ENCODE measurements around the gene LGR6. TPM values are rescaled to one million over a fixed set of nuclear protein-coding genes. Genes with fewer than 3 reads are reported as not detected.

Gene LGR6
- total and polyA plus RNA-seq, 10 of the 15 experiments (the other 5 are each of a cell fraction or from before 2014, with no cell fraction given): not detected

GRCh38 chr1:202200112-202200548, 6.5 kb downstream of the LGR6 start:
- in situ Hi-C loops (cut with MboI): no loop called here
- no TSS peak for BruUV-seq (replicated peaks)

More at GRCh38 chr1:202200112-202200548, 6.5 kb downstream of the LGR6 start:
- DNase-seq (ENCODE audit: low read depth, low spot score) (no peak), ATAC-seq (no peak), FAIRE-seq (no peak)
- ChIA-PET RAD21 (ENCODE audit: unreplicated experiment) (interaction anchor here (1.7 kb wide), 1 partner anchor 11 kb away, joined by 5 read pairs; no protein-coding TSS in a partner anchor), CTCF (interaction anchor here (0.7 to 1.5 kb wide), 4 partner anchors 10 to 117 kb away, joined by 3 to 9 read pairs (median 4); no protein-coding TSS in a partner anchor), POLR2A (no interaction called here), SMC1A (ENCODE audit: uncharacterized antibody, unreplicated experiment) (no interaction called here)
- no peaks in the 10 kb centered on the region for H3K4me1 ChIP-seq (ENCODE audit: control insufficient read depth, insufficient read depth, low read length)
- no peak overlapping the region for H3K9ac ChIP-seq (ENCODE audit: control insufficient read depth, insufficient read depth, low read length)
- no peaks in the 10 kb centered on the region for H3K9me3 ChIP-seq (replicated peaks; ENCODE audit: control insufficient read depth, insufficient read depth, low read length)
- no peak overlapping the region for H3K4me2 ChIP-seq (ENCODE audit: control insufficient read depth, insufficient read depth)
- WGBS (ENCODE audit: insufficient coverage, insufficient replicate concordance, low lambda C conversion rate, missing lambda C conversion rate): 31% methylated on average over 4 of the region's 4 CpGs
- H2AFZ ChIP-seq (ENCODE audit: control insufficient read depth, low read depth, low read length): no peak overlapping the region
- no peaks in the 10 kb centered on the region for H3K36me3 ChIP-seq (ENCODE audit: control insufficient read depth in 2 of 2, insufficient read depth in 2 of 2, low read length in 1 of 2)
- H3K27me3 ChIP-seq (replicated peaks in 1 of 2; ENCODE audit: control insufficient read depth in 2 of 2, insufficient read depth in 2 of 2, low read length in 1 of 2): peaks cover 2 to 6% of the 10 kb centered on the region in 2 experiments; a peak in 3 of 4 replicates
- H3K79me2 ChIP-seq (ENCODE audit: control insufficient read depth, insufficient read depth, low read length): no peaks in the 10 kb centered on the region
- intact Hi-C loops (cut with micrococcal nuclease; ENCODE audit: unreplicated experiment): no loop called here
- H4K20me1 ChIP-seq (ENCODE audit: control insufficient read depth, insufficient read depth): no peaks in the 10 kb centered on the region
- TF ChIP-seq, protein P1, sequence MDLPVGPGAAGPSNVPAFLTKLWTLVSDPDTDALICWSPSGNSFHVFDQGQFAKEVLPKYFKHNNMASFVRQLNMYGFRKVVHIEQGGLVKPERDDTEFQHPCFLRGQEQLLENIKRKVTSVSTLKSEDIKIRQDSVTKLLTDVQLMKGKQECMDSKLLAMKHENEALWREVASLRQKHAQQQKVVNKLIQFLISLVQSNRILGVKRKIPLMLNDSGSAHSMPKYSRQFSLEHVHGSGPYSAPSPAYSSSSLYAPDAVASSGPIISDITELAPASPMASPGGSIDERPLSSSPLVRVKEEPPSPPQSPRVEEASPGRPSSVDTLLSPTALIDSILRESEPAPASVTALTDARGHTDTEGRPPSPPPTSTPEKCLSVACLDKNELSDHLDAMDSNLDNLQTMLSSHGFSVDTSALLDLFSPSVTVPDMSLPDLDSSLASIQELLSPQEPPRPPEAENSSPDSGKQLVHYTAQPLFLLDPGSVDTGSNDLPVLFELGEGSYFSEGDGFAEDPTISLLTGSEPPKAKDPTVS (IDR thresholded peaks at IDR 0.05; ENCODE audit: low read depth, low read length): no peak
- TF ChIP-seq, protein P2, sequence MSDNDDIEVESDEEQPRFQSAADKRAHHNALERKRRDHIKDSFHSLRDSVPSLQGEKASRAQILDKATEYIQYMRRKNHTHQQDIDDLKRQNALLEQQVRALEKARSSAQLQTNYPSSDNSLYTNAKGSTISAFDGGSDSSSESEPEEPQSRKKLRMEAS (IDR thresholded peaks at IDR 0.05; ENCODE audit: low read depth, low read length): no peak
- TF ChIP-seq SMAD1 (IDR thresholded peaks at IDR 0.05; ENCODE audit: low read depth, partially characterized antibody) (no peak), BMI1 (IDR thresholded peaks at IDR 0.05; ENCODE audit: borderline replicate concordance) (no peak)
- TF ChIP-seq, protein P3, sequence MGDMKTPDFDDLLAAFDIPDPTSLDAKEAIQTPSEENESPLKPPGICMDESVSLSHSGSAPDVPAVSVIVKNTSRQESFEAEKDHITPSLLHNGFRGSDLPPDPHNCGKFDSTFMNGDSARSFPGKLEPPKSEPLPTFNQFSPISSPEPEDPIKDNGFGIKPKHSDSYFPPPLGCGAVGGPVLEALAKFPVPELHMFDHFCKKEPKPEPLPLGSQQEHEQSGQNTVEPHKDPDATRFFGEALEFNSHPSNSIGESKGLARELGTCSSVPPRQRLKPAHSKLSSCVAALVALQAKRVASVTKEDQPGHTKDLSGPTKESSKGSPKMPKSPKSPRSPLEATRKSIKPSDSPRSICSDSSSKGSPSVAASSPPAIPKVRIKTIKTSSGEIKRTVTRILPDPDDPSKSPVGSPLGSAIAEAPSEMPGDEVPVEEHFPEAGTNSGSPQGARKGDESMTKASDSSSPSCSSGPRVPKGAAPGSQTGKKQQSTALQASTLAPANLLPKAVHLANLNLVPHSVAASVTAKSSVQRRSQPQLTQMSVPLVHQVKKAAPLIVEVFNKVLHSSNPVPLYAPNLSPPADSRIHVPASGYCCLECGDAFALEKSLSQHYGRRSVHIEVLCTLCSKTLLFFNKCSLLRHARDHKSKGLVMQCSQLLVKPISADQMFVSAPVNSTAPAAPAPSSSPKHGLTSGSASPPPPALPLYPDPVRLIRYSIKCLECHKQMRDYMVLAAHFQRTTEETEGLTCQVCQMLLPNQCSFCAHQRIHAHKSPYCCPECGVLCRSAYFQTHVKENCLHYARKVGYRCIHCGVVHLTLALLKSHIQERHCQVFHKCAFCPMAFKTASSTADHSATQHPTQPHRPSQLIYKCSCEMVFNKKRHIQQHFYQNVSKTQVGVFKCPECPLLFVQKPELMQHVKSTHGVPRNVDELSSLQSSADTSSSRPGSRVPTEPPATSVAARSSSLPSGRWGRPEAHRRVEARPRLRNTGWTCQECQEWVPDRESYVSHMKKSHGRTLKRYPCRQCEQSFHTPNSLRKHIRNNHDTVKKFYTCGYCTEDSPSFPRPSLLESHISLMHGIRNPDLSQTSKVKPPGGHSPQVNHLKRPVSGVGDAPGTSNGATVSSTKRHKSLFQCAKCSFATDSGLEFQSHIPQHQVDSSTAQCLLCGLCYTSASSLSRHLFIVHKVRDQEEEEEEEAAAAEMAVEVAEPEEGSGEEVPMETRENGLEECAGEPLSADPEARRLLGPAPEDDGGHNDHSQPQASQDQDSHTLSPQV (IDR thresholded peaks at IDR 0.05): no peak
- TF ChIP-seq, protein P4, sequence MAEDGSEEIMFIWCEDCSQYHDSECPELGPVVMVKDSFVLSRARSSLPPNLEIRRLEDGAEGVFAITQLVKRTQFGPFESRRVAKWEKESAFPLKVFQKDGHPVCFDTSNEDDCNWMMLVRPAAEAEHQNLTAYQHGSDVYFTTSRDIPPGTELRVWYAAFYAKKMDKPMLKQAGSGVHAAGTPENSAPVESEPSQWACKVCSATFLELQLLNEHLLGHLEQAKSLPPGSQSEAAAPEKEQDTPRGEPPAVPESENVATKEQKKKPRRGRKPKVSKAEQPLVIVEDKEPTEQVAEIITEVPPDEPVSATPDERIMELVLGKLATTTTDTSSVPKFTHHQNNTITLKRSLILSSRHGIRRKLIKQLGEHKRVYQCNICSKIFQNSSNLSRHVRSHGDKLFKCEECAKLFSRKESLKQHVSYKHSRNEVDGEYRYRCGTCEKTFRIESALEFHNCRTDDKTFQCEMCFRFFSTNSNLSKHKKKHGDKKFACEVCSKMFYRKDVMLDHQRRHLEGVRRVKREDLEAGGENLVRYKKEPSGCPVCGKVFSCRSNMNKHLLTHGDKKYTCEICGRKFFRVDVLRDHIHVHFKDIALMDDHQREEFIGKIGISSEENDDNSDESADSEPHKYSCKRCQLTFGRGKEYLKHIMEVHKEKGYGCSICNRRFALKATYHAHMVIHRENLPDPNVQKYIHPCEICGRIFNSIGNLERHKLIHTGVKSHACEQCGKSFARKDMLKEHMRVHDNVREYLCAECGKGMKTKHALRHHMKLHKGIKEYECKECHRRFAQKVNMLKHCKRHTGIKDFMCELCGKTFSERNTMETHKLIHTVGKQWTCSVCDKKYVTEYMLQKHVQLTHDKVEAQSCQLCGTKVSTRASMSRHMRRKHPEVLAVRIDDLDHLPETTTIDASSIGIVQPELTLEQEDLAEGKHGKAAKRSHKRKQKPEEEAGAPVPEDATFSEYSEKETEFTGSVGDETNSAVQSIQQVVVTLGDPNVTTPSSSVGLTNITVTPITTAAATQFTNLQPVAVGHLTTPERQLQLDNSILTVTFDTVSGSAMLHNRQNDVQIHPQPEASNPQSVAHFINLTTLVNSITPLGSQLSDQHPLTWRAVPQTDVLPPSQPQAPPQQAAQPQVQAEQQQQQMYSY (CRISPR knock-in tag; IDR thresholded peaks at IDR 0.05): no peak
- TF ChIP-seq, protein P5, sequence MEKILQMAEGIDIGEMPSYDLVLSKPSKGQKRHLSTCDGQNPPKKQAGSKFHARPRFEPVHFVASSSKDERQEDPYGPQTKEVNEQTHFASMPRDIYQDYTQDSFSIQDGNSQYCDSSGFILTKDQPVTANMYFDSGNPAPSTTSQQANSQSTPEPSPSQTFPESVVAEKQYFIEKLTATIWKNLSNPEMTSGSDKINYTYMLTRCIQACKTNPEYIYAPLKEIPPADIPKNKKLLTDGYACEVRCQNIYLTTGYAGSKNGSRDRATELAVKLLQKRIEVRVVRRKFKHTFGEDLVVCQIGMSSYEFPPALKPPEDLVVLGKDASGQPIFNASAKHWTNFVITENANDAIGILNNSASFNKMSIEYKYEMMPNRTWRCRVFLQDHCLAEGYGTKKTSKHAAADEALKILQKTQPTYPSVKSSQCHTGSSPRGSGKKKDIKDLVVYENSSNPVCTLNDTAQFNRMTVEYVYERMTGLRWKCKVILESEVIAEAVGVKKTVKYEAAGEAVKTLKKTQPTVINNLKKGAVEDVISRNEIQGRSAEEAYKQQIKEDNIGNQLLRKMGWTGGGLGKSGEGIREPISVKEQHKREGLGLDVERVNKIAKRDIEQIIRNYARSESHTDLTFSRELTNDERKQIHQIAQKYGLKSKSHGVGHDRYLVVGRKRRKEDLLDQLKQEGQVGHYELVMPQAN (conservative IDR thresholded peaks at IDR 0.05): no peak
- H3K27ac ChIP-seq (ENCODE audit: control insufficient read depth, insufficient read depth): no peak overlapping the region
- H3K4me3 ChIP-seq: no peak overlapping the region
